ENCODE results near the gene MAK. TPM values are rescaled to one million over a fixed set of nuclear protein-coding genes. Genes with fewer than 3 reads are reported as not detected.
"Not testable (repeated sequence)": the region's sequence is repeated elsewhere in the genome, so short reads cannot be mapped to it uniquely, and the experiment has no call there.

Gene MAK
- total RNA-seq, 4 donors from 2014 or later: 0.27 TPM; not detected in 3

GRCh38 chr6:10742251-10742650 is 96.1 kb downstream of the MAK start:
- H3K36me3 ChIP-seq: no peaks in the 10 kb centered on the region
- H3K9me3 ChIP-seq: no peaks in the 10 kb centered on the region
- TF ChIP-seq POLR2A (IDR thresholded peaks at IDR 0.05) (no peak), CTCF (IDR thresholded peaks at IDR 0.05) (no peak)
- no peak overlapping the region for H3K27ac ChIP-seq
- peaks cover 0 to 4% (median 1%) of the 10 kb centered on the region in 4 donors for H3K4me1 ChIP-seq
- H3K4me3 ChIP-seq: no peak overlapping the region
- no peak for DNase-seq
- H3K27me3 ChIP-seq: no peaks in the 10 kb centered on the region

GRCh38 chr6:10741643-10742042 is 96.7 kb downstream of the MAK start:
- not testable (repeated sequence) for H3K27ac ChIP-seq, H3K9me3 ChIP-seq, DNase-seq, H3K27me3 ChIP-seq, H3K4me3 ChIP-seq, H3K4me1 ChIP-seq, H3K36me3 ChIP-seq

GRCh38 chr6:10740061-10740460 is 98.3 kb downstream of the MAK start:
- no peak overlapping the region for H3K4me3 ChIP-seq
- no peaks in the 10 kb centered on the region for H3K27me3 ChIP-seq
- no peaks in the 10 kb centered on the region for H3K36me3 ChIP-seq
- no peak for DNase-seq
- TF ChIP-seq POLR2A (IDR thresholded peaks at IDR 0.05) (no peak), CTCF (IDR thresholded peaks at IDR 0.05) (no peak)
- H3K9me3 ChIP-seq: no peaks in the 10 kb centered on the region
- no peak overlapping the region for H3K27ac ChIP-seq
- no peaks in the 10 kb centered on the region for H3K4me1 ChIP-seq

- H3K4me3 ChIP-seq: no peak overlapping the region
- H3K36me3 ChIP-seq: peaks cover 0 to 17% (median 0%) of the 10 kb centered on the region in 3 donors
- TF ChIP-seq CTCF (IDR thresholded peaks at IDR 0.05) (no peak), POLR2A (IDR thresholded peaks at IDR 0.05) (no peak)
- no peaks in the 10 kb centered on the region for H3K4me1 ChIP-seq
- no peak overlapping the region for H3K27ac ChIP-seq
- no peak for DNase-seq
- H3K27me3 ChIP-seq: no peaks in the 10 kb centered on the region
- H3K9me3 ChIP-seq: no peaks in the 10 kb centered on the region
These were observed 101.6 kb downstream of the MAK start for GRCh38 chr6:10736731-10737130.

- H3K36me3 ChIP-seq: peaks cover 0 to 39% (median 0%) of the 10 kb centered on the region in 3 donors
- H3K27ac ChIP-seq: no peak overlapping the region
- H3K9me3 ChIP-seq: no peaks in the 10 kb centered on the region
- no peak for DNase-seq
- no peaks in the 10 kb centered on the region for H3K27me3 ChIP-seq
- H3K4me3 ChIP-seq: no peak overlapping the region
- TF ChIP-seq POLR2A (IDR thresholded peaks at IDR 0.05) (no peak), CTCF (IDR thresholded peaks at IDR 0.05) (no peak)
- no peaks in the 10 kb centered on the region for H3K4me1 ChIP-seq
These were observed 104.5 kb downstream of the MAK start for GRCh38 chr6:10733863-10734262.

- DNase-seq: no peak
- Histone ChIP-seq H3K4me1 (no peaks in the 10 kb centered on the region), H3K27ac (no peak overlapping the region), H3K27me3 (no peaks in the 10 kb centered on the region), H3K4me3 (no peak overlapping the region), H3K9me3 (no peaks in the 10 kb centered on the region), H3K36me3 (peaks cover 0 to 41% (median 0%) of the 10 kb centered on the region in 3 donors)
- no peak for TF ChIP-seq CTCF (IDR thresholded peaks at IDR 0.05)
- TF ChIP-seq POLR2A (IDR thresholded peaks at IDR 0.05): no peak
These were observed 105.1 kb downstream of the MAK start for GRCh38 chr6:10733151-10733715.
